Measurements from ENCODE around the gene DDX42.
"Not testable (repeated sequence)": the region's sequence is repeated elsewhere in the genome, so short reads cannot be mapped to it uniquely, and the experiment has no call there.

DDX42 gene

DNA sequence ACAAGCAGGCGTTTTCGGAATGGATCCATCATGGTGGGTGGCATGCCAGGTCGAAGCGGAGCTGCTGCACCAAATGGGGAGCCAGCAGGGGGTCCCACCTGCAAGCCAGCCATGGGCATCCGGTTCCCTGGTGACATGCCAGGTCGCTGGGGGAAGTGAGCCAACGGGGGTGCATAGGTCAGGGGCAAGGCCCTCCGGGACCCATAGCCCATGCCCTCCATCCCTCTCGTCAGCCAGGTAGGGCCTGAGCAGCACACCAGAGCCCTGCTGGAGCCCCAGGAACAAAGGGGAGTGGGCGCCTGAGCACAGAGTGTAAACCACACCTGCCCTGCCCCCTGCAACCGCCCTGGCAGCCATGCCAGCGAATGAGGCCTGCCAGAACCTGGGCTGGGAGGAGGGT lies 63.5 kb downstream of the DDX42 start:
- no peak for DNase-seq (ENCODE audit: low read depth in 3 of 3, low spot score in 1 of 3)

GRCh38 chr17:63837962-63838600 lies 64.1 kb downstream of the DDX42 start:
- no peak for DNase-seq (ENCODE audit: low read depth in 3 of 3, low spot score in 1 of 3)

DNA sequence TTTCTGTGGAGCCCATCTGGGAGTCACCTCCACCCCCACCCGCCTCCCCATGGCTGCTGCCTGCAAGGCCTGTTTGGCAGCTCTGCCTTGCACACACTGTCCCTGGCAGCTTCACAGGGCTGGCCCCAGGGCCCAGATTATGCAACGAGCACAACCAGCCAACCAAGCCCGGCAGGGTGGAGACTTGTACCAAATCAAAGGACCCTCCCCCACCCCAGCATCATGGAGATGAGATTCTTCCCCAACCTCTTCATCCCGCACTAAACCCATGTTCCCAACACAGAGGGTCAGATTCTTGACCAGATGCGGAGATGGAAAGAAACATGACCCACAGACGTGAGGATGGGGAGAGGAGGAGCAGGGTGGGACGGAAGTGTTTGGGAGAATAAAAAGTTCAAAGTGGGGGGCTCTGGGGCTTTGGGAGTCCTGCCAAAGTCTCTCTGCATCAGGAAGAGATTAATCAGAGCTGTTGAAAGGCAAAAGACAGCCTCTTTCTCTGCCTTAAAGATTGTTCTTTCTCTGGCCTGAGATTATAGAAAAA lies 64.7 kb downstream of the DDX42 start:
- DNase-seq (ENCODE audit: low read depth in 3 of 3, low spot score in 1 of 3): no peak

- DNase-seq (ENCODE audit: low read depth in 3 of 3, low spot score in 1 of 3): no peak
These were observed 66.8 kb downstream of the DDX42 start for GRCh38 chr17:63840591-63841349.

DNA sequence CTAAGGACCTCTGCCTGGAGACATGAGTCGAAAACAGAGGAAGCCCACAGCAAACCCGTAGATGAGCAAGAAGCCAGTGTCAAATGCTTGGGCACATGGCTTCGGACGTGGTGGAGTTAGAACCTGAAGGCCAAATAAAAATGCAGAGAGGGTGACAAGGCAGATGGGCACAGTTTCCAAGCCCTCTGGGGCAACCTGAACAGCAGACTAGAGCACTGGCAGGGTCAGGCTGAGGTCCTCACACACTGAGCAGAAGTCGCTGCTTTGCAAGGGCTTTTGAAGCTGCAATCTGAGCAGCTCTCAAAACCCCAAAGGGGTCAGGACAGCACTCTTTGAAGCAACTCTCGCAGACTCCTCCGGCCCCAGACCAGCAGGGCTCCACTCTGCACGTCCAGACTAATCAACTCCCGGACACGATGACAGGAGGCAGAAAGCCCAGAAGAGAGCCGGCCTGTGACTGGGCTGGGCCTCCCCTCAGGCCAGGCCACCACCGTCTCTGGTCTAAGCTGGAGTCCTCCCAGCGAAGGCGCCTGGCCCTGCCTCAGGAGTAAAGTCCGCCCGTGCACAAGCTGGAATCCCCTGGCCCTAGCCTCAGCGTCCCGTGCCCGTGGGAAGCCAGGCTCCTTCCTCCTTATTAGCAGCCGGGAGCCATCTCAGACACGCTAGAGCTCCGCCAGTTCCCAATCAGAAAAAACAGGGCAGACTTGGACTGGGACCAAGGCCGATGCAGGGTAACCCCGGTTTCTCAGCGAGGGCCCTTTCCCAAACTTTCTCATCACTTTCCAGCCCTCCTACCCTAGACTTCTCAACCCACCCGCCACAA lies 67.6 kb downstream of the DDX42 start:
- no peak for DNase-seq (ENCODE audit: low read depth in 3 of 3, low spot score in 1 of 3)

DNA sequence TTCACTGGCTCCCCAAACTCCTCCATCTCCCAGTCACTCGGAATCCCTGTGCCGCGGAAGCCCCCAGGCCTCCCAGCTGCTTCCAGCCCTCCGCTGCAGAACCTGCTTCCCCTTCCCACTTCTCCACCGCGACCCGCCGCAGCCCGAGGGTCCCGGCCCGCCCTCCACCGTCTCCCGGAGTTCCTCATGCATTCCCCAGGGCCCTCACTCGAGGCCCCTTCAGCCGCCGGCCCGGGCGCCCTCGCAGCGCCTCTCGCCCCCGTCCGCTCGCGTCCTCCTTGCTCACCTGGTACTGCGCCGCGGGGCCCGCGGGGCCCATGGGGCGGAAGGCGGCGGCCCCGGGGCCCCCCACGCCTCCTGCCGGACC lies 68.2 kb downstream of the DDX42 start:
- no peak for DNase-seq (ENCODE audit: low read depth in 3 of 3, low spot score in 1 of 3)

GRCh38 chr17:63842540-63843386 lies 68.8 kb downstream of the DDX42 start, which contains the start of gene SMARCD2:
TSS of gene SMARCD2 (minus strand) at chr17:63842685. CDS start at chr17:63842674, 11 bp downstream.
- peak; percentile 98 for DNase-seq (ENCODE audit: low read depth in 3 of 3, low spot score in 1 of 3)

DNA sequence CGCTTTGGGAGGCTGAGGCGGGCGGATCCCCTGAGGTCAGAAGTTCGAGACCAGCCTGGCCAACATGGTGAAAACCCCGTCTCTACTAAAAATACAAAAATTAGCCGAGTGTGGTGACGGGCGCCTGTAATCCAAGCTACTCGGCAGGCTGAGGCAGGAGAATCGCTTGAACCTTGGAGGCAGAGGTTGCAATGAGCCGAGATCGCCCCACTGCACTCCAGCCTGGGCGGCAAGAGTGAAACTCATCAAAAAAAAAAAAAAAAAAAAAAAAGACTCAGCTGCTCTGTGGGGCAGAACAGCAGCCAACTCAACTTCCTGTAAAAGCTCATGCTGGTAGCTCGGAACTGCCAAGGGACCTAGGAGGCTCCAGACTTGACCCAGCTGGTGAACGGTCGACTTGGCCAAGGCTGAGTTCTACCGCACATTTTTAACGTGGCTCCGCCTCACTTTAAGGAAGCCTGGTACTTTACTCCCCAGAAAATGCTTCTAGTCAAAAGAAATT lies 69.5 kb downstream of the DDX42 start:
- not testable (repeated sequence) for DNase-seq (ENCODE audit: low read depth in 3 of 3, low spot score in 1 of 3)

DNA sequence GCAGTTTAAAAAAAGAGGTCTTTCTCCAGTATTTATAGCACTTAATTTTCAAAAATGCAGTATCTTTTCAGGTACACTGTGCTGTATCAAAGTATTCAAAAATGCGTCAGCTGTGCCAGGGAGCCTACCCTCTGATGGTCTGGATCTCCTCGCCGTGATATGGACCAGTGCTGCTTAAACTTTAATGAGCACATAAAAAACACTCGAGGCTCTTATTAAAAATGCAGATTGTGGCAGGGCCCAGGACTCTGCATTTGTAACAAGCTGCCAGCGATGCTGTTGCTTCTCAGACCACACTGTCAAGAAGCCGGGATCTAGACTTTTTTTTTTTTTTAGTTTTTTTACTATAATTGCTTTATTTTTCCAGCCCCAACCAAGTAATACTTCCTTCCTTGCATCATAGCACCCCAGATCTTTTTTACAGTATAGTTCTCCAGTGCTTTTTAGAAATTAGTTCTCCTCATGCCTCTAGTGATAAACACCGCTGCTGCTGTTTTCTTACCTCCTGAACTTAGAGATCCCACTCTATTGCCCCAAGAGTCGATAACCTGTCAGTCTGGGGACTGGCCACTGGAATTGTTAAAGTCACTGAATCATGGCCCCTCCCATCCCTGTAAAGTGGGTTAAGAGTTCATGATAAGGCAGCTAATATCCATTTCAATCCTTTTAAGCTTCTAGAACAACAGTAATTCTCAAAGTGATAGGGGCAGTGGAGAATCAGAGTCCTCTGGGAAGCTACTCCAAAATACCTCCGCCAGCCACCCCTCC lies 70.1 kb downstream of the DDX42 start:
- DNase-seq (ENCODE audit: low read depth in 3 of 3, low spot score in 1 of 3): no peak

- DNase-seq (ENCODE audit: low read depth in 3 of 3, low spot score in 1 of 3): no peak
These were observed 71.5 kb downstream of the DDX42 start for GRCh38 chr17:63845509-63845908.

- no peak for DNase-seq (ENCODE audit: low read depth in 3 of 3, low spot score in 1 of 3)
These were observed 73.7 kb downstream of the DDX42 start for GRCh38 chr17:63847525-63848249.

GRCh38 chr17:63848834-63849689 lies 75.1 kb downstream of the DDX42 start:
- peak; percentile 83 to 95 (median 87) for DNase-seq (ENCODE audit: low read depth in 3 of 3, low spot score in 1 of 3)

DNA sequence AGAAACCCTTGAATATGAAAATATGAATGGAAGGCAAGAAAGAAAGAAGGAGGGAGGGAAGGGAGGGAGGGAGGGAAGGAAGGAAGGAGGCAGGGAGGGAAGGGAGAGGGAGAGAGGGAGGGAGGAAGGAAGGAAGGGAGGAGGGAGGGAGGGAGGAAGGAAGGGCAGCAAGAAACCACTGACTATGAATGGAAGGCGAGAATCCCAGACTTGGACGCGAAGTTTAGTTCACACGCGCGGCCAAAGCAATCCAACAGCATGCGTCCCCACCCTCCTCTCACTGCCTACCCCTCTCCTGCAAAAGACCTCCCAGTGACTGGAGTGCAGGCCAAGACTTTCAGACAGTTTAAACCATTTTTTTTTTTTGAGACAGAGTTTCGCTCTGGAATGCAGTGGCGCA lies 76.4 kb downstream of the DDX42 start:
- DNase-seq (ENCODE audit: low read depth in 3 of 3, low spot score in 1 of 3): no peak

DNA sequence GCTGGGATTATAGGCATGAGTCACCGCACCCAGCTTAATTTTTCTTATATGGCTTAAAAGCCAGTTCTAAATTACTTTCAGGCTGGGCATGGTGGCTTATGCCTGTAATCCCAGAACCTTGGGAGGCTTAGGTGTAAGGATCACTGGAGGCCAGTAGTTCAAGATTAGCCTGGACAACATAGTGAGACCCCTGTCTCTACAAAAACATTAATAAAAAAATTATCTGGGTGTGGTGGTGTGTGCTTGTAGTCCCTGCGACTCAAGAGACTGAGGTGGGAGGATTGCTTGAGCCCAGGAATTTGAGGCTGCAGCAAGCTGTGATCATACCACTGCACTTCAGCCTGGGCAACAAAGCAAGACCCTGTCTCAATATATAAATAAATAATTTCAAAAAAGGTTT lies 79.3 kb downstream of the DDX42 start:
- no peak for DNase-seq (ENCODE audit: low read depth in 3 of 3, low spot score in 1 of 3)

DNA sequence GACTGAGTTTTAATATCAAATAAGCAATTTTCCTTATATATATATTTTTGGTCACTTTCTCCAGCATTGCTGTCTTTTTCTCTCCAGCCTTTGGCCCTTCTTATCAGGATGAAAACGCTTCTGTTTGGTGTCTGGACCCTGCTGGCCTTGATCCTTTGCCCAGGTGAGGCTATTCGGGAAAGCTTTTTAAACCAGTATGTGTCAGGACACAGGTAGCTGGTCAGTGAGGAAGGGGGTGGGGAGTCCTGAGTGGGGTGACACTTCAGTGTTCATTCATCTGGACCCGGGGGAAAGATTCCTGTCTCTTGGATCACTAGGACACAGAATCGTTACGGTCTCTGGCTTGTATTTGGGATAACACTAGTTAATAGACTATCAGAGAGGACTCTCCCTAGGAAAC lies 80.7 kb downstream of the DDX42 start:
- no peak for DNase-seq (ENCODE audit: low read depth in 3 of 3, low spot score in 1 of 3)

GRCh38 chr17:63855185-63855584 lies 81.2 kb downstream of the DDX42 start:
- DNase-seq (ENCODE audit: low read depth in 3 of 3, low spot score in 1 of 3): no peak

- not testable (repeated sequence) for DNase-seq (ENCODE audit: low read depth in 3 of 3, low spot score in 1 of 3)
These were observed 82.5 kb downstream of the DDX42 start for GRCh38 chr17:63856425-63856824.

- DNase-seq (ENCODE audit: low read depth in 3 of 3, low spot score in 1 of 3): no peak
These were observed 85.3 kb downstream of the DDX42 start for GRCh38 chr17:63859257-63859656.
